SU-DHL-6 (cell line): ENCODE data around the gene LRCH3.

Experiments used
- EZH2phosphoT487 ChIP-seq: fragments of 200-600 bp; sonication (generic), shearing (Covaris generic); conservative IDR thresholded peaks from 2 replicates; pipeline ENCODE4 v1.6.1; 2018; ENCODE audit warnings: mild to moderate bottlenecking, antibody characterized with exemption, low read length, moderate library complexity, mixed read lengths
- TF ChIP-seq, protein P1 (sequence below): fragments of 200-600 bp; sonication (generic); IDR thresholded peaks from one replicate; pipeline ENCODE4 v1.5.1; 2017; ENCODE audit warnings: antibody characterized with exemption, mild to moderate bottlenecking, low read length, moderate library complexity; ENCODE audit not compliant: insufficient read depth, poor library complexity, severe bottlenecking

- TF ChIP-seq, protein P1, sequence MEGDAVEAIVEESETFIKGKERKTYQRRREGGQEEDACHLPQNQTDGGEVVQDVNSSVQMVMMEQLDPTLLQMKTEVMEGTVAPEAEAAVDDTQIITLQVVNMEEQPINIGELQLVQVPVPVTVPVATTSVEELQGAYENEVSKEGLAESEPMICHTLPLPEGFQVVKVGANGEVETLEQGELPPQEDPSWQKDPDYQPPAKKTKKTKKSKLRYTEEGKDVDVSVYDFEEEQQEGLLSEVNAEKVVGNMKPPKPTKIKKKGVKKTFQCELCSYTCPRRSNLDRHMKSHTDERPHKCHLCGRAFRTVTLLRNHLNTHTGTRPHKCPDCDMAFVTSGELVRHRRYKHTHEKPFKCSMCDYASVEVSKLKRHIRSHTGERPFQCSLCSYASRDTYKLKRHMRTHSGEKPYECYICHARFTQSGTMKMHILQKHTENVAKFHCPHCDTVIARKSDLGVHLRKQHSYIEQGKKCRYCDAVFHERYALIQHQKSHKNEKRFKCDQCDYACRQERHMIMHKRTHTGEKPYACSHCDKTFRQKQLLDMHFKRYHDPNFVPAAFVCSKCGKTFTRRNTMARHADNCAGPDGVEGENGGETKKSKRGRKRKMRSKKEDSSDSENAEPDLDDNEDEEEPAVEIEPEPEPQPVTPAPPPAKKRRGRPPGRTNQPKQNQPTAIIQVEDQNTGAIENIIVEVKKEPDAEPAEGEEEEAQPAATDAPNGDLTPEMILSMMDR: no peak
- no peak for TF ChIP-seq EZH2phosphoT487
Measured at GRCh38 chr3:197750396-197750831, 40.6 kb upstream of the LRCH3 start.
